ENCODE data around the gene FZR1. TPM values are rescaled to one million over a fixed set of nuclear protein-coding genes. Genes with fewer than 3 reads are reported as not detected.
A peak's percentile ranks its signal among the peaks of the same experiment; 100 is the strongest.

The FZR1 gene
- total and polyA plus RNA-seq, 9 donors = 3.9 to 54.9 (median 44.6) TPM

DNA sequence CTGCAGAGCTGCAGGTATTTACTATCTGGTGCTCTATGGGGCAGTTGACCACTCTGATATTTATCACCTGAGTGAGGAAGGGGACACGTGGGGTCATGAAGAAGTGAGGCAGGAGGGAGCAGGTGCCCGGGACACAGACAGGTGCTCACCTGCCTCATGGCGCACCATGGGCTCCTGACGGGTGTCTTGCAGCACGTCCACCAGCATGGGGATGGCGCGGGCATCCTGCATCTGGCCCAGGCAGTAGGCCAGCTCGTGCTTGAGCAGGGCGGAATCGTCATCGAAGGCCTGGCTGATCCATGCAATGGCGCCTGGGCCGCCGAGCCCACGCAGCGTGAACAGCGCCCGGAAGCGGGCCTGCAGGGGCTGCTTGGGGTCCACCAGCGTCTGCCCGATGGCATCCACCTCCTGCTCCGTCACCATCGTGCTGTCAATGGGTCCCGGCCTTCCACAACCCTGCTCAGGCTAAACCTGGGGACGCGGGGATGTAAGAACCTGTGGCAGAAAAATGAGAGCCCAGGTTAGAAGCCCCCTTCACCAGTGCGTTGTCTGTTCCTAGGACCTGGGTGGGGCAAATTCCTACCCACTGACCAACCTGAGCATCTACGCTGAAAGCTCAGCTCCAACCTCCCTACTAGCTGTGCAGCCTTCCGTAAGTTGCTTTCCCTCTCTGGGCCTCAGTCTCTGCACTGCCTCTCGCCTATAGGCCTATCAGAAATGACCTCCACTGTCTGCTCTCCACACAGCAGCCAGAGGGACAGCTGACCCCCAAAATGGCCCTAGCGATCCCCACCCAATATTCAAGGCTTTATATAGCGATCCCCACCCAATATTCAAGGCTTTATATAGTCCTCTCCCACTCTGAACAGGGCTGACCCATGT is 9.5 kb upstream of the FZR1 start:
- H3K27ac ChIP-seq = no peak overlapping the region
- no peak overlapping the region for H3K4me3 ChIP-seq
- H3K27me3 ChIP-seq = no peaks in the 10 kb centered on the region
- TF ChIP-seq POLR2A (IDR thresholded peaks at IDR 0.05) = no peak
- no peak for TF ChIP-seq EP300 (IDR thresholded peaks at IDR 0.05)
- TF ChIP-seq, protein P1, sequence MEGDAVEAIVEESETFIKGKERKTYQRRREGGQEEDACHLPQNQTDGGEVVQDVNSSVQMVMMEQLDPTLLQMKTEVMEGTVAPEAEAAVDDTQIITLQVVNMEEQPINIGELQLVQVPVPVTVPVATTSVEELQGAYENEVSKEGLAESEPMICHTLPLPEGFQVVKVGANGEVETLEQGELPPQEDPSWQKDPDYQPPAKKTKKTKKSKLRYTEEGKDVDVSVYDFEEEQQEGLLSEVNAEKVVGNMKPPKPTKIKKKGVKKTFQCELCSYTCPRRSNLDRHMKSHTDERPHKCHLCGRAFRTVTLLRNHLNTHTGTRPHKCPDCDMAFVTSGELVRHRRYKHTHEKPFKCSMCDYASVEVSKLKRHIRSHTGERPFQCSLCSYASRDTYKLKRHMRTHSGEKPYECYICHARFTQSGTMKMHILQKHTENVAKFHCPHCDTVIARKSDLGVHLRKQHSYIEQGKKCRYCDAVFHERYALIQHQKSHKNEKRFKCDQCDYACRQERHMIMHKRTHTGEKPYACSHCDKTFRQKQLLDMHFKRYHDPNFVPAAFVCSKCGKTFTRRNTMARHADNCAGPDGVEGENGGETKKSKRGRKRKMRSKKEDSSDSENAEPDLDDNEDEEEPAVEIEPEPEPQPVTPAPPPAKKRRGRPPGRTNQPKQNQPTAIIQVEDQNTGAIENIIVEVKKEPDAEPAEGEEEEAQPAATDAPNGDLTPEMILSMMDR (IDR thresholded peaks at IDR 0.05) = no peak
- intact Hi-C loops (cut with DNase I) = no loop called here
- WGBS, 3 donors = 93 to 96% (median 94%) methylated on average over 32 of the region's 32 CpGs
- H3K36me3 ChIP-seq = no peaks in the 10 kb centered on the region
- H3K9me3 ChIP-seq = no peaks in the 10 kb centered on the region
- peaks cover 4% of the 10 kb centered on the region for H3K4me1 ChIP-seq (ENCODE audit: insufficient read depth)
- no peak for DNase-seq

DNA sequence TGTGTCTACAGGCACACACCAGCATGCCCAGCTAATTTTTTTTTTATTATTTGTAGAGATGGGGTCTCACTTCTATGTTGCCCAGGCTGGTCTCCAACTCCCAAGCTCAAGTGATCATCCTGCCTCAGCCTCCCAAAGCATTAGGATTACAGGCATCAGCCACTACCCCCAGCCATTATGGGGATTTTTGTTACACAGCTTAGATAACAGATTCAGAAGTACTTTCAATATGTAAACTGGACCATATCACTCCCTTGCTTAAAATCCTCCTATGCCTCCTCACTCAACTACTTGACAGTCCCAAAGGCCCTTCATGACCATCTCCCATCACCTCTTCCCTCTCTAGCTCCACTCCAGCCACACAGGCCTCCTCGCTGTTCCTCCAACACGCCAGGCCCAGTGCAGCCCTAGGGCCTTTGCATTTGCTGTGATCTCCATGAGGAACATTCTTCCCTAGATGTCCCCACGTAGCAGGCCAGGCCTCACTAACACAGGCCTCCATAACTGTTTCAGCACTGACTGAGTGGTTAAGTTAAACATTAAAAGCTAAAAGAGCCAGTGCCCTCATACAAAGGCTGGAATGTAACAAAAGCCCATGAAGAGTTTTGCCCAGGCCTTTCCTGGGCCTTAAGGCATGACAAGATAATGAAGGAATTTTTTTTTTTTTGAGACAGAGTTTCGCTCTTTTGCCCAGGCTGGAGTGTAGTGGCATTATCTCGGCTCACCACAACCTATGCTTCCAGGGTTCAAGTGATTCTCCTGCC is 8.2 kb upstream of the FZR1 start:
- intact Hi-C loops (cut with DNase I) = no loop called here
- no peak overlapping the region for H3K27ac ChIP-seq
- H3K27me3 ChIP-seq = no peaks in the 10 kb centered on the region
- H3K36me3 ChIP-seq = no peaks in the 10 kb centered on the region
- H3K4me3 ChIP-seq = no peak overlapping the region
- WGBS, 3 donors = 91 to 95% (median 94%) methylated on average over 5 of the region's 5 CpGs
- TF ChIP-seq EP300 (IDR thresholded peaks at IDR 0.05) = no peak
- TF ChIP-seq, protein P1 (IDR thresholded peaks at IDR 0.05) = no peak
- no peak for TF ChIP-seq POLR2A (IDR thresholded peaks at IDR 0.05)
- peaks cover 4% of the 10 kb centered on the region for H3K4me1 ChIP-seq (ENCODE audit: insufficient read depth)
- no peaks in the 10 kb centered on the region for H3K9me3 ChIP-seq
- DNase-seq = no peak

DNA sequence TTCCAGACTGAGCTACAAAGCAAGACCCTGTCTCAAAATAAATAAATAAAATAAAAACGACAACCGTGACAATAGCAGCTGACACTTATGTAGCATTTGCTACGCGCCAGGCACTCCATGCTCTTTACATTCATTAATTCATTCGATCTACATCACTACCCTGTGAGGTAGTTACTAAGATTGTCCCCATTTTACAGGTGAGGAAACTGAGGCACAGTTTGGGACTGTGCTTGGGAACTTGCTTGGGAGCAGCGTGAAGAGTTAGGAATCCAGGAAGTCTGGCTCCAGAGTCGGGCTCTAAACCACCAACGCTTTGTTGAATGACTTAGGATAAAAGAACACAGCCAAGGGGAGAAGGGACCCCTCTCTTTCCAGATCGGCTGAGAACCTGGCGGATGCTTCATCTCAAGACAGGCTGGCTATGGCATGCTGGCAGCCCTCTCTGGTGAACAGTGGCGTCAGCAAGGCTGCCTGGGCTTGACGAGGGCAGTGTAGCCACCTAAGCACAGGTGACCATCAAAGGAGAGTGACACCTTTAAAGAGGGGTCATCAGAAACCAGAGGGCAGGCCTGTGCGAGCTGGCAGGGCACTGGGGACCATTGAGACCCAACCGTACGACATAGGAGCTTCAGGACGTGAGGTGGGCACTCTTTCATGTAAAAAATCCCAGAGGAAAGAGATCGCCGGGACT is 6.2 kb upstream of the FZR1 start:
- DNase-seq = no peak
- intact Hi-C loops (cut with DNase I) = no loop called here
- peak overlapping the region; percentile 83 for H3K4me3 ChIP-seq
- H3K9me3 ChIP-seq = no peaks in the 10 kb centered on the region
- no peaks in the 10 kb centered on the region for H3K27me3 ChIP-seq
- H3K27ac ChIP-seq = peak overlapping the region; percentile 82 to 91
- no peaks in the 10 kb centered on the region for H3K36me3 ChIP-seq
- TF ChIP-seq, protein P1 (IDR thresholded peaks at IDR 0.05) = no peak
- TF ChIP-seq EP300 (IDR thresholded peaks at IDR 0.05) = no peak
- TF ChIP-seq POLR2A (IDR thresholded peaks at IDR 0.05) = no peak
- peaks cover 4% of the 10 kb centered on the region for H3K4me1 ChIP-seq (ENCODE audit: insufficient read depth)
- WGBS, 3 donors = 18 to 23% (median 18%) methylated on average over 18 of the region's 18 CpGs

DNA sequence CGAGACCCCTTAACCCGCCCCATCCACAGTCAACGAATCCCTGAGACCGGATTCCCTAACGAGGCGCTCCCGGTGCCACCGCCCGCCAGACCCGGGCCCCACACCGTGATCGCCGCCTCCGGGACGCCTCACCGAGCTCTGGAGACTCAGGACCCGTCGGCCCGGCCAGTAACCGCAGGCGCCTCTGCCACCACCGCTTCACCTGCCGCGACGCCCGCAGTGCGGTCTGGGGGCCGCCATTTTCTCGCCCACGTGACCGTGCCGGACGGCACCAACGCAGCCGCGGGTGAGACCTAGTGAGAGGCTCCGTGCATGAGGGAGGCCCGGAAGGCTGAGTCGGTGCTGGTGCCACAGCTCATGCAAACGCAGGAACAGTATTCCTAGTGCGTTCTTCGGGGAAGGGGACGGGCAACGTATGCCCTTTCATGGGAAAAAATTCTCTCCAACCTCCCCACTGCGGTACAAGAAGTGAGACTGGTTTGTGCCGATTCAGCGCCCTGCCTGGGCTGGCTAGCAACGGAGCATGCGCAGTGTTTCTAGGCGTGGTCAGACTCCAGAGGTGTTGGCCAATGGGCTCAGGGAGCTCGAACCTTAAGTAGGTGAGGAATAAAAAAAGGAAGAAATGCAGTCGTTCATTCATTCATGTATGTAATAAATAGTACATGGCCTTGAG is 5.5 kb upstream of the FZR1 start, which contains the start of gene DOHH:
Gene DOHH (minus strand): TSS at position 246 of the 673 bp plus-strand sequence. CDS start 3,860 bp downstream, outside the sequence.
- DNase-seq = peak; percentile 95 to 96 (median 96)
- intact Hi-C loops (cut with DNase I) = no loop called here
- peaks cover 4% of the 10 kb centered on the region for H3K4me1 ChIP-seq (ENCODE audit: insufficient read depth)
- 0% methylated on average over 52 of the region's 52 CpGs for whole genome bisulfite sequencing, 3 donors
- H3K27ac ChIP-seq = peak within 1 kb of the TSS; percentile 82 to 91
- no peaks in the 10 kb centered on the region for H3K36me3 ChIP-seq
- no peaks in the 10 kb centered on the region for H3K9me3 ChIP-seq
- peak within 1 kb of the TSS; percentile 83 for H3K4me3 ChIP-seq
- H3K27me3 ChIP-seq = no peaks in the 10 kb centered on the region
- TF ChIP-seq POLR2A (IDR thresholded peaks at IDR 0.05) (peak; percentile 63), EP300 (IDR thresholded peaks at IDR 0.05) (no peak)
- TF ChIP-seq, protein P1 (IDR thresholded peaks at IDR 0.05) = peak in 1 of 3 donors; percentile 36

Measured in ovary (tissue), 9 donors.